HFF-Myc (cell line): ENCODE measurements around the gene HSDL2.

Experiments
- DNase-seq: peaks from one replicate; pipeline ENCODE4 v3.0.0-alpha.2; 2011; ENCODE audit warnings: low read depth; ENCODE audit errors: extremely low read depth
- H3K4me3 ChIP-seq: replicated peaks from 2 replicates; pipeline ENCODE4 v1.5.1; 2011; ENCODE audit warnings: low read depth, mild to moderate bottlenecking, control low read depth, low read length
- TF ChIP-seq, protein P1 (sequence below): IDR thresholded peaks from 2 replicates; pipeline ENCODE4 v1.5.1; 2012; ENCODE audit warnings: mild to moderate bottlenecking, low read depth, low read length, control low read depth; ENCODE audit errors: missing control alignments

The HSDL2 gene

DNA sequence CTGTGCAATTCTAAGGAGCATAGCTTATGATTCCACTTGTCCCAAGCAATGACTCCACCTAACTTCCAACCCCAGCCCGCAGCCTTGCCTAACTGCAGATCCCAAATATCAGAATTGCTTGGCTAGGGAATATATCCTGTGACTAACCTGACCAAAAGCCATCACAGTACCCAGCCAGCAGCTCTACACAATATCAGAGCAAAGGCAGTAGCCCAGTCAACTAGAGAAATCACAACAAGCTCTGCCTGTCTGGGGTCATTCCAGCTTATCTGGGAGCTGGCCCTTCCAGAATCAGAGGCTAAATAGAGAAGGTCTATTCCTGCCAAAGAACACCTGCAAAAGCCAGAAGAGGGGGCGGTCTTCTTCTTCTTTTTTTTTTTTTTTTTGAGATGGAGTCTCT is 97.4 kb downstream of the HSDL2 start:
- no peak overlapping the region for H3K4me3 ChIP-seq
- DNase-seq = no peak
- TF ChIP-seq, protein P1, sequence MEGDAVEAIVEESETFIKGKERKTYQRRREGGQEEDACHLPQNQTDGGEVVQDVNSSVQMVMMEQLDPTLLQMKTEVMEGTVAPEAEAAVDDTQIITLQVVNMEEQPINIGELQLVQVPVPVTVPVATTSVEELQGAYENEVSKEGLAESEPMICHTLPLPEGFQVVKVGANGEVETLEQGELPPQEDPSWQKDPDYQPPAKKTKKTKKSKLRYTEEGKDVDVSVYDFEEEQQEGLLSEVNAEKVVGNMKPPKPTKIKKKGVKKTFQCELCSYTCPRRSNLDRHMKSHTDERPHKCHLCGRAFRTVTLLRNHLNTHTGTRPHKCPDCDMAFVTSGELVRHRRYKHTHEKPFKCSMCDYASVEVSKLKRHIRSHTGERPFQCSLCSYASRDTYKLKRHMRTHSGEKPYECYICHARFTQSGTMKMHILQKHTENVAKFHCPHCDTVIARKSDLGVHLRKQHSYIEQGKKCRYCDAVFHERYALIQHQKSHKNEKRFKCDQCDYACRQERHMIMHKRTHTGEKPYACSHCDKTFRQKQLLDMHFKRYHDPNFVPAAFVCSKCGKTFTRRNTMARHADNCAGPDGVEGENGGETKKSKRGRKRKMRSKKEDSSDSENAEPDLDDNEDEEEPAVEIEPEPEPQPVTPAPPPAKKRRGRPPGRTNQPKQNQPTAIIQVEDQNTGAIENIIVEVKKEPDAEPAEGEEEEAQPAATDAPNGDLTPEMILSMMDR = no peak

DNA sequence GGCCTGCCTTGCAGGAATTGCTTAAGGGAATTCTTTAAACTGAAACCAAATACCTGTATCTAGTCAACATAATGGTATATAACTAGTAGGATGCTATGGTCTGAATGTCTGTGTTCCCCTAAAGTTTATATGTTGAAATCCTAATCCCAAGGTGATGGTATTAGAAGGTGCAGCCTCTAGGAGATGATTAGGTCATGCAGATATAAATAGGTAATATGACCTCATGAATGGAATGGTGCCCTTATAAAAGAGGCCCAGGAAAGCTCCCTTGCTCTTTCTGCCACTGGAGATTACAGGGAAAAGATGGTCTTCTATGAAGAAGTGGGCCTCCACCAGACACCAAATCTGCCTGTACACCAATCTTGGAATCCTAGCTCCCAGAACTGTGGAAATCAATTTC is 99.3 kb downstream of the HSDL2 start:
- TF ChIP-seq, protein P1 = no peak
- no peak for DNase-seq

DNA sequence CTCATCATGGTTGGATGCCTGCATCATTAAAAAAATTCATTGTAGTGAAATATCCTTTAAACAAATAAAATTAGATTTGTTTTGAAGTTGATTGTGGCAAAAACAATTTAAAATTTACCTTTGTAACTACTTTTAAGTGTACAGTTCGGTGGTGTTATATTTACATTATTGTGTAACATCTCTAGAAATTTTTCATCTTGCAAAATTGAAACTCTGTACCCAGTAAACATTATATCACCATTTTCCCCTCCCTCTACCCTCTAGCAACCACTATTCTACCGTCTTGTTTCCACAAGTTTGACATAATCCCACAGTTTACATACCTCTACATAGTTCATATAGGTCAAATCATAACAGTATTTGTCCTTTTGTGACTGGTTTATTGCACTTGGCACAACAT is 104.7 kb downstream of the HSDL2 start:
- DNase-seq = no peak
- H3K4me3 ChIP-seq = no peak overlapping the region
- TF ChIP-seq, protein P1 = no peak

More for the DNA sequence above, 99.3 kb downstream of the HSDL2 start:
- H3K4me3 ChIP-seq = no peak overlapping the region

DNA sequence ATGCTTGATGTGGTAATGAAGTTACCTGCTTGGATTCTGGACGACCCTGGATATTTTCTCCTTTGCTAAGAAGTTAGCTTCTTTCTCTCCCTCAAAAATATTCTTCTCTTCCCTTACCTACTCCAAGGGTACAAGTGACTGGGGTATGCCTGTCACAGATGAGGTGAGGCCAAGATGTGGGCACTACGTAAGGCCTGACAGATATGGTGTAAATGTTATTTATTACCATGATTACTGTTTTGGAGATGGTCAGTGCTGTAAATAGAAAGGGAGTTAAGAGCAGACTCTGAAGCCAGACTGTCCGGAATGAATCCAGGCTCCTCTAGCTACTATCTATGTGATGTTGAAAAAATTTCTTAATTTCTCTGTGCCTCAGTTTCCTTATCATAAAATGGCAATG is 105.7 kb downstream of the HSDL2 start:
- H3K4me3 ChIP-seq = peak overlapping the region; percentile 86
- no peak for DNase-seq
- TF ChIP-seq, protein P1 = no peak

DNA sequence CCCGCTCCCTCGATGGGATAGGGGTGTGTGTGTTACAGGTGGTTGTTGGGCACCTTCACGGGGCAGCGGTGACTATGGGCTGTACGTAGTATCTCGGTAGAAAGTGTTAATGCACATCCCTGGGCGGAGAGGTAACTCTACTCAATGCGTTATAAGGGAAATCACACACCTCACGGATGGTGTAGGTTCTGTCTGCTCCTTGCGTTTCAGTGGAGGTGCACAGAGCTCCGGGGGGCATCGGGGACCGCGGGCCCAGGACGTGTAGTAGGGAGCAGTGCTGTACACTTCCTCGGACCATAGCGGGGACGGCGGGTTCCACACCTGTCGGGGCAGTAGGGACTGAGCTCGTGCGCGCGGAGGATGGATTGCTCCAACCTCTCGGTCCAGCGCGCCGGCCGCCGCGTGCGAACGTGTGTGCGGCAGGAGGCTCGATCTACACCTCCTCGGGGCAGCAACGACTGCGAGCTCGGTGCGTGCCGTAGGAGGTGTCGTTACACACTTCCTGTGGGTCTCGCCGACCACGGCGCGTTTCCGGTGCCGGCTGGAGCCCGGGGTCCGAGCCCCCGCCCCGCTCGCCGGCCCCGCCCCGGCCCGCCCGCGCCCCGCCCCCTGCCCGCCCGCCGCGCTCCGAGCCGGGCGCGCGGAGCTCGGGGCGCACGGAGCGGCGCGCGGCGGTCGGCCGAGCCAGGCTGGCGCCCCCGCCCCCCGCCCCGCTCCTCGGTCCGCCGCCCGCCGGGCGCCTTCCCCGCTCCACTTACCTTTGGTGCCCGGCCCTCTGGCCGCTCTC is 106.5 kb downstream of the HSDL2 start, which contains the start of gene KIAA1958:
Gene KIAA1958, plus strand, starts transcription at position 607 of the 787 bp plus-strand sequence. CDS start 87,254 bp downstream, outside the sequence.
- TF ChIP-seq, protein P1 = no peak
- peak within 1 kb of the TSS; percentile 86 for H3K4me3 ChIP-seq
- peak; percentile 38 for DNase-seq

DNA sequence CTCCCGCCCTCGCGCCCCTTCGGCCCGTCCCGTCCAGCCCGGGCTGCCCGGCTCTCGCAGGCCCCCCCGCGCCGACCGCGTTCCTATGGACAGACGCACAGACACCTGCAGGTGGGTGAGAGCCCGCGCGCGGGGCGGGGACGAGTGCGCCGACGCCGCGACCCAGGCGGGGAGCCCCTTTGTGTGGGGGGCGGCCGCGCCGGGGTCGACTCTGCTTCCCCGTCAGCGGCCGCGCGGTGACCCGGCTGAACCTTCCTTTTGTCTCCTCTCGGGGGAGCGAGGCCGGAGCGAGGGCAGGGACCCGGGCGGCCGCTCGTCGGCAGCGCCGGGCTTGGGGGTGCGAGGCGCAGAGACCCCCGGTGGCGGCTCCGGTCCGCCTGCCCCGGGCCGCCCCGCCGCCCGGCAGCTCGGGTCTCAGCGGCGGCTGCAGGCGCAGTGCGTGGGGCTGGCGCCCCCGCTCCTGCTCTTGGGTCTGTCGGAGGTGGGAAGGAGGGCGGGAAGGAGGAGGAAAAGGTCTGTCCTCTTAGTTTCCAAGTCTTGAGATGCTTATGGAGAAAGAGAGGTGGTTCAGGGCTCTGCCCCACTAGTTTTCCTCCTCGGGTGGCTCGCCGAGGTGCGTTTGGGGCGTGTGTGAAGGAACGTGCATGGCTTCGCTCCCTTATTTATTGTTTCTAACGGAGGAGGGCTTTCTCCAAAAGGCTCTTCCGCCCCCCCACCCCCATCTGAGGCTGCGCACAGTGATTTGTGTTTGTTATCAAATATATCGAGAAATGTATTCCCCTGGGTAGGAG is 107.3 kb downstream of the HSDL2 start:
- peak overlapping the region; percentile 86 for H3K4me3 ChIP-seq
- TF ChIP-seq, protein P1 = no peak
- no peak for DNase-seq
